HG02642 (cell line): ENCODE data around the gene KLHL21.
"Not testable (repeated sequence)": the region's sequence is repeated elsewhere in the genome, so short reads cannot be mapped to it uniquely, and the experiment has no call there.

Experiments
- ATAC-seq: cut with Tn5 transposase; IDR thresholded peaks from one replicate; pipeline ENCODE4 v1.9.1; 2021; ENCODE audit warnings: mild to moderate bottlenecking; ENCODE audit not compliant: unreplicated experiment, poor library complexity

The KLHL21 gene

GRCh38 chr1:6602669-6603237 is at the start of gene KLHL21:
Gene KLHL21 (minus strand): TSS chr1:6602869. CDS start chr1:6602817, 52 bp downstream.
- peak; percentile 65 for ATAC-seq

GRCh38 chr1:6651909-6652308 is 49.2 kb upstream of the KLHL21 start:
- ATAC-seq: no peak

GRCh38 chr1:6648556-6648955 is 45.9 kb upstream of the KLHL21 start:
- ATAC-seq: no peak

GRCh38 chr1:6646499-6647148 is 44.0 kb upstream of the KLHL21 start:
- no peak for ATAC-seq

GRCh38 chr1:6645018-6645417 is 42.3 kb upstream of the KLHL21 start:
- ATAC-seq: no peak

GRCh38 chr1:6640867-6641266 is 38.2 kb upstream of the KLHL21 start:
- ATAC-seq: not testable (repeated sequence)

- no peak for ATAC-seq
These were observed 35.6 kb upstream of the KLHL21 start for GRCh38 chr1:6638226-6638625.

GRCh38 chr1:6637770-6638169 is 35.1 kb upstream of the KLHL21 start:
- no peak for ATAC-seq

- not testable (repeated sequence) for ATAC-seq
These were observed 34.1 kb upstream of the KLHL21 start for GRCh38 chr1:6636778-6637177.

- no peak for ATAC-seq
These were observed 33.5 kb upstream of the KLHL21 start for GRCh38 chr1:6635910-6636760.

- no peak for ATAC-seq
These were observed 32.7 kb upstream of the KLHL21 start for GRCh38 chr1:6635161-6635909.

GRCh38 chr1:6634371-6635052 is 31.8 kb upstream of the KLHL21 start:
- ATAC-seq: no peak

GRCh38 chr1:6632588-6633514 is 30.2 kb upstream of the KLHL21 start:
- ATAC-seq: no peak

GRCh38 chr1:6631058-6631457 is 28.4 kb upstream of the KLHL21 start:
- no peak for ATAC-seq

GRCh38 chr1:6630027-6630426 is 27.4 kb upstream of the KLHL21 start:
- no peak for ATAC-seq

- ATAC-seq: no peak
These were observed 26.4 kb upstream of the KLHL21 start for GRCh38 chr1:6628971-6629479.

- ATAC-seq: no peak
These were observed 25.3 kb upstream of the KLHL21 start for GRCh38 chr1:6627841-6628545.

GRCh38 chr1:6627031-6627430 is 24.4 kb upstream of the KLHL21 start:
- no peak for ATAC-seq
